GM23248 (cell line): ENCODE measurements around the gene EPHA5.

Source experiments
- EZH2 ChIP-seq: fragments of 200-600 bp; sonication (generic); IDR thresholded peaks from 2 replicates; pipeline ENCODE4 v1.6.1; 2018; ENCODE audit warnings: antibody characterized with exemption, mild to moderate bottlenecking; ENCODE audit not compliant: insufficient read depth, poor library complexity, severe bottlenecking
- EZH2phosphoT487 ChIP-seq: fragments of 200-600 bp; sonication (generic); IDR thresholded peaks from 2 replicates; pipeline ENCODE4 v1.6.1; 2018; ENCODE audit warnings: antibody characterized with exemption, moderate library complexity, mild to moderate bottlenecking, low read depth; ENCODE audit not compliant: insufficient read depth

GRCh38 chr4:65344278-65344825, 325.9 kb downstream of the EPHA5 start:
- TF ChIP-seq EZH2, result no peak
- no peak for TF ChIP-seq EZH2phosphoT487
